HL-60 (cell line): ENCODE results near the gene GPX4.

ENCODE experiments used
- DNase-seq, 2 experiments: peaks; one replicate each; pipeline ENCODE4 v3.0.0-alpha.2; 2010 to 2020; ENCODE audit warnings: low read depth in 1 of 2, low spot score in 1 of 2
- H3K27ac ChIP-seq: fragments of 250-450 bp; sonication (Bioruptor Pico); replicated peaks from 2 replicates; pipeline ENCODE4 v1.5.1; 2020; ENCODE audit warnings: mild to moderate bottlenecking, moderate library complexity
- H3K27me3 ChIP-seq: fragments of 250-450 bp; sonication (Bioruptor Pico); 2 replicates; pipeline ENCODE4 v1.5.1; 2021; ENCODE audit warnings: mild to moderate bottlenecking, moderate library complexity; ENCODE audit not compliant: insufficient read depth, poor library complexity, severe bottlenecking
- H3K4me3 ChIP-seq: replicated peaks from 2 replicates; pipeline ENCODE4 v1.5.1; 2011; ENCODE audit warnings: mild to moderate bottlenecking, control low read depth, low read length; ENCODE audit not compliant: insufficient read depth
- CTCF ChIP-seq: IDR thresholded peaks from one replicate; pipeline ENCODE4 v1.5.1; 2011; ENCODE audit warnings: low read length, control low read depth, inconsistent platforms; ENCODE audit not compliant: insufficient read depth
- GABPA ChIP-seq: IDR thresholded peaks from 2 replicates; pipeline ENCODE4 v1.6.1; 2012; ENCODE audit warnings: low read depth
- POLR2AphosphoS5 ChIP-seq: IDR thresholded peaks from 2 replicates; pipeline ENCODE4 v1.6.1; 2012; ENCODE audit warnings: low read depth
- REST ChIP-seq: IDR thresholded peaks from 2 replicates; pipeline ENCODE4 v1.6.1; 2012; ENCODE audit warnings: low read depth; ENCODE audit not compliant: insufficient replicate concordance
- SPI1 ChIP-seq: IDR thresholded peaks from 2 replicates; pipeline ENCODE4 v1.6.1; 2012; ENCODE audit warnings: low read depth, mild to moderate bottlenecking, borderline replicate concordance

Gene GPX4

GRCh38 chr19:1116726-1117581, 13.2 kb downstream of the GPX4 start:
- no peak for DNase-seq
- TF ChIP-seq SPI1, result no peak
- no peak for TF ChIP-seq REST
- TF ChIP-seq POLR2AphosphoS5, result no peak; the same call in 1 of the 2 replicates
- TF ChIP-seq CTCF, result no peak
- H3K4me3 ChIP-seq, result no peak overlapping the region
- H3K27me3 ChIP-seq, result no peaks in the 10 kb centered on the region
- H3K27ac ChIP-seq, result no peak overlapping the region

GRCh38 chr19:1117654-1118053, 13.9 kb downstream of the GPX4 start:
- Histone ChIP-seq H3K27ac (no peak overlapping the region), H3K4me3 (no peak overlapping the region), H3K27me3 (no peaks in the 10 kb centered on the region)
- no peak for DNase-seq
- TF ChIP-seq POLR2AphosphoS5 (no peak), GABPA (no peak), REST (no peak), SPI1 (no peak), CTCF (no peak)

- Histone ChIP-seq H3K27me3 (no peaks in the 10 kb centered on the region), H3K4me3 (no peak overlapping the region), H3K27ac (no peak overlapping the region)
- TF ChIP-seq POLR2AphosphoS5 (no peak), SPI1 (no peak), CTCF (no peak), REST (no peak), GABPA (no peak)
- DNase-seq, result no peak
These were observed 15.2 kb downstream of the GPX4 start for GRCh38 chr19:1118999-1119398.
